Activated T-helper 1 cell treated with anti-CD3 and anti-CD28 coated beads, Interleukin-2, amount 50 U/mL, for 16 hours (primary cell): Measurements from ENCODE around the gene TNFRSF9.
"Not testable (repeated sequence)": the region's sequence is repeated elsewhere in the genome, so short reads cannot be mapped to it uniquely, and the experiment has no call there.

Source experiments
- DNase-seq, 2 donors: peaks; one replicate each; pipeline ENCODE4 v3.0.0-alpha.2; 2020; ENCODE audit warnings: low read depth in 1 of 2, low spot score in 1 of 2

TNFRSF9 gene

DNA sequence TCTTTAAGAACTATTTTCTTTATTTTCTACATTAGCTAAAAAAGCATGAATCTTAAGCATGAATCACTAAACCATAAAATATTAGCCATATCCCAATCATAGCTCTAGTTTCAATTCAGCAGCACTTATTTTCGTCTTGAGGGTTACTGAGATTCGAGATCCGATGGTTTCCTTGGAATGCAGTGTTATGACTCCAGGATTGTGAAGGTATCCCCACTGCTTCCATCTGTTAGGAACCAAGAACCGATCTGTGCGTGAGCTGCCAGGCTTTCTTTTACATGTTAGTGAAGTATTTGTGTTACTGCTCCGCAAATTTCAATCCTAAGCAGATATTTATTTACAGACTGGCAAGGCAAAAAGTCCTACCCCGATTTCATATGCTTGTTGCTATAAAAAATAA, 18.8 kb downstream of the TNFRSF9 start:
- no peak for DNase-seq

- no peak for DNase-seq
Measured at GRCh38 chr1:7919880-7920279, 20.8 kb downstream of the TNFRSF9 start.

DNA sequence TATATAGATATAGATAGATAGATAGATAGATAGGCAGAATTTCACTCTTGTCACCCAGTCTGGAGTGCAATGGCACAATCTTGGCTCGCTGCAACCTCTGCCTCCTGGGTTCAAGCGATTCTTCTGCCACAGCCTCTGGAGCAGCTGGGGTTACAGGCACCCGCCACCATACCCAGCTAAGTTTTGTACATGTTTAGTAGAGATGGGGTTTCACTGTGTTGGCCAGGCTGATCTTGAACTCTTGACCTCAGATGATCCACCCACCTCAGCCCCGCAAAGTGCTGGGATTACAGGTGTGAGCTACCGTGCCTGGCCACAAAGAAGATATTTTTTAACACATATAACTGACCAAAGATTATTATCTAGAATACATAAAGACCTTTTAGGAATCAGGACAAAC, 22.7 kb downstream of the TNFRSF9 start:
- not testable (repeated sequence) for DNase-seq

GRCh38 chr1:7916501-7916830, 24.2 kb downstream of the TNFRSF9 start:
- DNase-seq: no peak

GRCh38 chr1:7915826-7916500, 24.7 kb downstream of the TNFRSF9 start:
- no peak for DNase-seq

GRCh38 chr1:7912743-7913557, 27.7 kb downstream of the TNFRSF9 start:
- DNase-seq: no peak

DNA sequence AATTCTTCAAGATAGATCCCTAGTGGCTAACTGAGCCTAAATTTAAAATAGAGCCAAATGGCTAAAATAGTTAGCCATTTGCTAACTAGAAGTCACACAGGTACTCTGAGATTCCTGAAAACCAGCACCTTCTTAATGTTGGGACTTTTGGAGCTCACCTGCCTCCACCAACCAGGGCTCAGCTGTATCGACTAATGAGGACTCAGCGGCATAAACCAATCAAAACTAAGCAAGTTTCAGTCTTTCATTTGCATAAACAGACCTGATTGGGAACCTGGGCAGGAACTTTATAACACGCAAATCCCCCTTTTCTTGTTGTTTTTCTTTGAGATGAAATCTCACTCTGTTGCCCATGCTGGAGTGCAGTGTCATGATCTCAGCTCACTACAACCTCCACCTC, 28.5 kb downstream of the TNFRSF9 start:
- DNase-seq: no peak

DNA sequence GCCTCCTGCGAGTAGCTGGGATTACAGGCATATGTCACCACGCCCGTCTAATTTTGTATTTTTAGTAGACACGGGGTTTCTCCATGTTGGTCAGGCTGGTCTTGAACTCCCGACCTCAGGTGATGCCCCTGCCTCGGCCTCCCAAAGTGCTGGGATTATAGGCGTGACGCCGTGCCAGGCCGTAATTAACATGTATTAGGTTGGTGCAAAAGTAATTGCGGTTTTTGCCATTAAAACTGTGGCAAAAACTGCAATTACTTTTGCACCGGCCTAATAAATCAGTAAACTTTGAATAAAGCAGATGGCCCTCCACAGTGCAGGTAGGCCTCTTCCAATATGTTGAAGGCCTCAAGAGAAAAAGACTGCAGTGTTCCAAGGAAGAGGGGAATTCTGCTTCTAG, 35.4 kb downstream of the TNFRSF9 start:
- no peak for DNase-seq

GRCh38 chr1:7902478-7903085, 38.1 kb downstream of the TNFRSF9 start:
- peak in 1 of 2 donors; percentile 29 for DNase-seq

DNA sequence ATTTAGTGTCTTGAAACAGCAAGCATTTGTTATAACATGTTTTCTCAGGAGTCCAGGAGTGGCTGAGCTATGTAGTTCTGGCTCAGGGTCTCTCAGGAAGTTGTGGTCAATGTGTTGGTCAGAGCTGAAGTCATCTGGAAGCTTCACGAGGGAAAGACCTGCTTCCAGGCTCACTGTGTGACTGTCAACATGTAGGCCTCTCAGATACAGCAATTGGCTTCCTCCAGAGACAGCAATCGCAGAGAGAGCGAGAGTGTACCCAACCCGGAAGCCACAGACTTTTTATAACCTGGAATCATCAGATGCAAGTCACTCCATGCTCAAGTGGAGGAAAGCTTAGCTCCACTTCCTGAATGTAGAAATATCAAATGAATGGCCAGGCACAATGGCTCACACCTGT, 40.9 kb downstream of the TNFRSF9 start:
- DNase-seq: no peak

DNA sequence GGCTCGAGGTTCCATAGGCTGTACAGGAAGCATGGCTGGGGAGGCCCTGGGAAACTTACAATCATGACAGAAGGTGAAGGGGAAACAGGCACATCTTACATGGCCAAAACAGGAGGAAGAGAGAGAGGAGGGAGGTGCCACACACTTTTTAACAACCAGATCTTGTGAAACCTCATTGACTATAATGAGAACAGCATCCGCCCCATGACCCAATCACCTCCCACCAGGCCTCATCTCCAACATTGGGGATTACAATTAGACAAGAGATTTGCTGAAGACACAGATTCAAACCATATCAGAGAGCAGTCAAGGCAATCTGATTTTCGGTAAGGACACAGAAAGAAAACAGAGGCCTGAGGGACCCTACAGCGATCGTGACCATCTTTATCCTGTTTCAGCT, 41.7 kb downstream of the TNFRSF9 start:
- no peak for DNase-seq

DNA sequence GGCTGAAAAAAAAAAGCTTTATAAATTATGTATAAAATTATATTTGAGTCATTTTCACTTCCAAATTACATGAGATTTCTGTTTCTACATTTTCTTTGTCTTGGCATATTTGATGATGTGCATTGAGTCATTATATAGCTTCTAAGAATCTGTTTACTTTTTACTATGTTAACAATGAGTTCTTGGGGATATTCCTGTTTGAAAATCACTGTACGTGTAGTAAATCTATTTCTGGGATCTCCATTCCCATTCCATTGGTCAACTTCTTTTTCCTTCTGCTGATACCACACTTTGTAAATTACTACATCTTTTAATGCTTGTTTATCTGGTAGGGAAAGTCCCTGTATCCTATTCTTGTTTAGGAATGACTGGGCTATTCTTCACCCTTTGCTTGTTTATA, 43.6 kb downstream of the TNFRSF9 start:
- DNase-seq: no peak

DNA sequence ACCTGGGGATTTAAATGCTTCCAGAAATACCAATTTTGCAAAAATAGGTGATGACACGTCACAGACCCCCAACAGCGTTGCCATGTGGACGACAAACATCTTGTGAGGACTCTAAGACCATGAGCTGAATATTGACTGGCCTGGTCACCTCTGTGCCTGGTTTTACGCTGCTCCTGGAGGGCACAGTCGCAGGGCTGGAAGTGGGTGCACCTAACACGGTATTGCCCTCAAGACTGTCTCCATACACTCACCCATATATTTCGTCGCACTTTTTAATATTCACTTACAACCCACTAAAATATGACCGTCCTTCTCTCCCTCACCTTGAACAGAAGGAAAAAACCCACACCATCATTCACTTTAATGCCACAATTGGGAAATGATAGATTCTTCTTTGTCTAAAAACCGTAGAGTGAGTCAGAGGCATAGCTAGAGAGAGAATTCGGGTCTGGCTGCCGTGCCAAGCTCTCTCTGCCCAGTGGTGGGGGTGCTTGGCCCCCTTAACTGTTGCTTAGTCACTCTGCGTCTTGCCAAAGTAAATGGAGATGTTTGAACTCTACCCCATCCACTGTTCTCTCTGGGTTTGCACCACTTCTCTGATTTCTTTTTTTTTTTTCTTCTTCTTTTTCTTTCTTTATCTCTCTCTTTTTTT, 47.0 kb downstream of the TNFRSF9 start:
- DNase-seq: no peak

DNA sequence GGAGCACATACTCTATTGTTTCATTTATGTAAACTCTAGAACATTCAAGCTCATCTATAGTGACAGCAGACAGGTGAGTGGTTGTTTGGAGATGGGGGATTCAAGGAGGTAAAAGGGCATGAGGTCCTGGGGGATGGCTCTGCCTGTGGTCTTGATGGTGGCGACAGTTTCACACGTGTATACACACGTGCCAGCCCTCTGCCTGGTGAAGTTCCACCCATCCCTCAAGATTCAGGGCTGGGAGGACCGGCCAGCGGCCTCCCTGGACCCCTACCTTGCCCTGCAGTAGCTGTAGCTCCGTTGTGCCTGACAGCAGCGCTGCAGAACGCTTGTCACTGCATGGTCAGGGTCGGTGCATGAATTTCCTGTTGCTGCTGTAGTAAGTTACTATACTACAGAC, 48.8 kb downstream of the TNFRSF9 start:
- no peak for DNase-seq

DNA sequence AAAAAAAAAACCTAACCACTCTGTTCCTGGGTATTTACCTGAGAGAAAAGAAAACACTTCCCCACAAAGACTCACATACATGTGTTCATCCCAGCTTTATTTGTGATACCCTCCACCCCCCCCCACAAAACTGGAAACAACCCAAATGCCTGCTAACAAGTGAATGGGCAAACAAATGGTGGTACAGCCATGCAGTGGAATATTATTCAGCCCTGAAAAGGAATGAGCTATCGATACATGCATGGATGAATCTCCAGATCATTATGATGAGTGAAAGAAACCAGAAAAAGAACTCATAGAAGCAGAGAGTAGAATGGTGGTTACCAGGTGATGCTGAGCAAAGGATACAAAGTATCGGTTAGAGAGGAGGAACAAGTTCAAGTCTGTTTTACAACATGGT, 49.8 kb downstream of the TNFRSF9 start:
- no peak for DNase-seq

DNA sequence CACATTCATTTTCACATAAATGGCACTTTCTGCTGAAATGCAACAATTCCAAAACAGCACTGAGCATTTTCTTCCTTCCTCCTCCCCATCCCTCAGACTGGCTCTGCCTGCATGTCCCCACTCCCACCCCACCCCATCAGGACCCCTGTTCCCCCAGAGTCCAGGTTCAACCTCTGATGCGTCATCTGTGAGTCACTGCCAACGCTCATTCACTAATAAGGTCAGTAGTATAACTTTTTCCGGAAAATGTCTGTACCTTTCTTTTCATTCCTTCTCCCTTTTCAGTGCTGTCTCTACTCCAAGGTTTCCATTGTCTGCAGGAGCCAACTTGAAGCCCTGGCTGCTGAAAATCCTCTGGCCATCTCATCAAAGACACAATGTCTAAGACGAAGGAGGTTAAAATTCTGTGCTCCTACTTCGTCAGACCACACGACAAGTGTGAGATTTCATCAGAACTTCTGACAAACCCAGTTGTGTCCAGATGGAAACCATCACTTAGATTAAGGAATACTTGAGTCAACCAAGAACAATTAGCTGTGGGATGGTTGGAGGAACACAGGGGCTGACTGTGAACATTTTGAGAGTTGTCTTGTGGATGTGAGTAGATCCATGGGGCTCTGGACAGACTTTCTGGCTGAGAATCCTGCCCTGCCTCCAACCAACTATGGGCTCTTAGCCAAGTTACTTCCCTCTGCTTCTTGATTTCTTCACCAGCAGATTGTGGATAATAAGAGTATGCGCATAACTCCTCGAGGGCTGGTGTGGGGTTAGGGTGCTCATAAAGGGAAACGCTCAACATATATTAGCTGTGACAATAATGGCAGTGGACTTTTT, 52.2 kb downstream of the TNFRSF9 start:
- DNase-seq: no peak

- DNase-seq: no peak
Measured at GRCh38 chr1:7886405-7886745, 54.3 kb downstream of the TNFRSF9 start.

- no peak for DNase-seq
Measured at GRCh38 chr1:7885513-7886404, 54.9 kb downstream of the TNFRSF9 start.

- DNase-seq: no peak
Measured at GRCh38 chr1:7884757-7885156, 55.9 kb downstream of the TNFRSF9 start.

DNA sequence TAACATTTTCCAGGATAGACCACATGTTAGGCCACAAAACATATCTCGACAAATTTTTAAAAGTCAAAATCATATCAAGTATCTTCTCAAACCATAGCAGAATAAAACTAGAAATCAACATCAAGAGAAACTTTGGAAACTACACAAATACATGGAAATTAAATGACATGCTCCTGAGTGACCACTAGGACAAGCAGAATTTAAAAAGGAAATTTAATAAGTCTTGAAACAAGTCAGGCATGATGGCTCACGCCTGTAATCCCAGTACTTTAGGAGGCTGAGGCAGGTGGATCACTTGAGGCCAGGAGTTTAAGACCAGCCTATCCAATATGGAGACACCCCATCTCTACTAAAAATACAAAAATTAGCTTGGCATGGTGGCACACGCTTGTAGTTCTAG, 61.4 kb downstream of the TNFRSF9 start:
- no peak for DNase-seq
